K562 (cell line): Measurements from ENCODE around the gene ACTN3.

ENCODE experiments used
- HDAC2 ChIP-seq: fragments of 450-650 bp; IDR thresholded peaks from 2 replicates; pipeline ENCODE4 v1.6.1; 2016; ENCODE audit warnings: mild to moderate bottlenecking
- JUN ChIP-seq, 2 experiments: sonication (generic) in 1 of 2; formaldehyde crosslinking in 1 of 2; IDR thresholded peaks; 2 replicates each; pipeline versions ENCODE4 v1.6.1 to v1.8.0; 2012 to 2022; ENCODE audit warnings: borderline replicate concordance in 2 of 2, mild to moderate bottlenecking in 2 of 2, improper control_type of control experiment in 1 of 2, low read depth in 1 of 2, low read length in 1 of 2, missing genetic modification reagents in 1 of 2
- POLR2AphosphoS5 ChIP-seq: IDR thresholded peaks from 2 replicates; pipeline ENCODE4 v1.6.1; 2011; ENCODE audit warnings: mild to moderate bottlenecking, low read depth, low read length, moderate library complexity; ENCODE audit not compliant: control insufficient read depth, insufficient read depth
- PURB ChIP-seq: sonication (generic); formaldehyde crosslinking; IDR thresholded peaks from 2 replicates; pipeline ENCODE4 v1.9.0; 2021; ENCODE audit warnings: low read depth, mild to moderate bottlenecking, missing genetic modification reagents
- YBX1 ChIP-seq: fragments of 450-650 bp; IDR thresholded peaks from 2 replicates; pipeline ENCODE4 v1.7.1; 2016; ENCODE audit warnings: mild to moderate bottlenecking
- ZNF124 ChIP-seq: sonication (generic); formaldehyde crosslinking; IDR thresholded peaks from 2 replicates; pipeline ENCODE4 v1.8.1; 2022; ENCODE audit warnings: missing genetic modification reagents
- ZNF324 ChIP-seq: fragments of 250-450 bp; sonication (Bioruptor Pico); IDR thresholded peaks from 2 replicates; pipeline ENCODE4 v1.4.0; 2020; ENCODE audit warnings: mild to moderate bottlenecking
- TF ChIP-seq, protein P1 (sequence below): fragments of 250-450 bp; sonication (Bioruptor Pico); IDR thresholded peaks from 2 replicates; pipeline ENCODE4 v1.5.0; 2020; ENCODE audit warnings: mild to moderate bottlenecking
- TF ChIP-seq, protein P2 (sequence below): sonication (generic); formaldehyde crosslinking; IDR thresholded peaks from 2 replicates; pipeline ENCODE4 v1.8.0; 2023; ENCODE audit warnings: mild to moderate bottlenecking, missing genetic modification reagents
- TF ChIP-seq, protein P3 (sequence below): fragments of 250-450 bp; sonication (Bioruptor Pico); IDR thresholded peaks from 2 replicates; pipeline ENCODE4 v1.9.0; 2021; ENCODE audit warnings: mild to moderate bottlenecking
- TF ChIP-seq, protein P4 (sequence below), 3 experiments: IDR thresholded peaks in 2 of 3; conservative IDR thresholded peaks in 1 of 3; 2 replicates each; pipeline ENCODE4 v1.5.1; 2011 to 2012; ENCODE audit warnings: low read length in 3 of 3, mild to moderate bottlenecking in 3 of 3, control low read depth in 2 of 3, improper control_type of control experiment in 1 of 3, inconsistent platforms in 1 of 3, low read depth in 1 of 3, mixed read lengths in 1 of 3, moderate library complexity in 1 of 3; ENCODE audit not compliant: insufficient read depth in 2 of 3

GRCh38 chr11:66539170-66539869 lies 7.4 kb upstream of the ACTN3 start:
- TF ChIP-seq PURB = no peak
- TF ChIP-seq, protein P1, sequence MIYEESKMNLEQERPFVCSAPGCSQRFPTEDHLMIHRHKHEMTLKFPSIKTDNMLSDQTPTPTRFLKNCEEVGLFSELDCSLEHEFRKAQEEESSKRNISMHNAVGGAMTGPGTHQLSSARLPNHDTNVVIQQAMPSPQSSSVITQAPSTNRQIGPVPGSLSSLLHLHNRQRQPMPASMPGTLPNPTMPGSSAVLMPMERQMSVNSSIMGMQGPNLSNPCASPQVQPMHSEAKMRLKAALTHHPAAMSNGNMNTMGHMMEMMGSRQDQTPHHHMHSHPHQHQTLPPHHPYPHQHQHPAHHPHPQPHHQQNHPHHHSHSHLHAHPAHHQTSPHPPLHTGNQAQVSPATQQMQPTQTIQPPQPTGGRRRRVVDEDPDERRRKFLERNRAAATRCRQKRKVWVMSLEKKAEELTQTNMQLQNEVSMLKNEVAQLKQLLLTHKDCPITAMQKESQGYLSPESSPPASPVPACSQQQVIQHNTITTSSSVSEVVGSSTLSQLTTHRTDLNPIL (CRISPR knock-in tag) = no peak
- TF ChIP-seq YBX1 = no peak
- TF ChIP-seq, protein P2, sequence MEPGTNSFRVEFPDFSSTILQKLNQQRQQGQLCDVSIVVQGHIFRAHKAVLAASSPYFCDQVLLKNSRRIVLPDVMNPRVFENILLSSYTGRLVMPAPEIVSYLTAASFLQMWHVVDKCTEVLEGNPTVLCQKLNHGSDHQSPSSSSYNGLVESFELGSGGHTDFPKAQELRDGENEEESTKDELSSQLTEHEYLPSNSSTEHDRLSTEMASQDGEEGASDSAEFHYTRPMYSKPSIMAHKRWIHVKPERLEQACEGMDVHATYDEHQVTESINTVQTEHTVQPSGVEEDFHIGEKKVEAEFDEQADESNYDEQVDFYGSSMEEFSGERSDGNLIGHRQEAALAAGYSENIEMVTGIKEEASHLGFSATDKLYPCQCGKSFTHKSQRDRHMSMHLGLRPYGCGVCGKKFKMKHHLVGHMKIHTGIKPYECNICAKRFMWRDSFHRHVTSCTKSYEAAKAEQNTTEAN = no peak
- TF ChIP-seq, protein P3, sequence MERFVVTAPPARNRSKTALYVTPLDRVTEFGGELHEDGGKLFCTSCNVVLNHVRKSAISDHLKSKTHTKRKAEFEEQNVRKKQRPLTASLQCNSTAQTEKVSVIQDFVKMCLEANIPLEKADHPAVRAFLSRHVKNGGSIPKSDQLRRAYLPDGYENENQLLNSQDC (CRISPR knock-in tag) = no peak
- TF ChIP-seq HDAC2 = no peak
- TF ChIP-seq, protein P4, sequence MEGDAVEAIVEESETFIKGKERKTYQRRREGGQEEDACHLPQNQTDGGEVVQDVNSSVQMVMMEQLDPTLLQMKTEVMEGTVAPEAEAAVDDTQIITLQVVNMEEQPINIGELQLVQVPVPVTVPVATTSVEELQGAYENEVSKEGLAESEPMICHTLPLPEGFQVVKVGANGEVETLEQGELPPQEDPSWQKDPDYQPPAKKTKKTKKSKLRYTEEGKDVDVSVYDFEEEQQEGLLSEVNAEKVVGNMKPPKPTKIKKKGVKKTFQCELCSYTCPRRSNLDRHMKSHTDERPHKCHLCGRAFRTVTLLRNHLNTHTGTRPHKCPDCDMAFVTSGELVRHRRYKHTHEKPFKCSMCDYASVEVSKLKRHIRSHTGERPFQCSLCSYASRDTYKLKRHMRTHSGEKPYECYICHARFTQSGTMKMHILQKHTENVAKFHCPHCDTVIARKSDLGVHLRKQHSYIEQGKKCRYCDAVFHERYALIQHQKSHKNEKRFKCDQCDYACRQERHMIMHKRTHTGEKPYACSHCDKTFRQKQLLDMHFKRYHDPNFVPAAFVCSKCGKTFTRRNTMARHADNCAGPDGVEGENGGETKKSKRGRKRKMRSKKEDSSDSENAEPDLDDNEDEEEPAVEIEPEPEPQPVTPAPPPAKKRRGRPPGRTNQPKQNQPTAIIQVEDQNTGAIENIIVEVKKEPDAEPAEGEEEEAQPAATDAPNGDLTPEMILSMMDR (IDR thresholded peaks at IDR 0.05 in 2 of 3, conservative IDR thresholded peaks at IDR 0.05 in 1 of 3; ENCODE audit: insufficient read depth in 2 of 3, low read depth in 1 of 3, low read length in 3 of 3) = no peak
- no peak for TF ChIP-seq ZNF324 (CRISPR knock-in tag)
- TF ChIP-seq JUN (IDR thresholded peaks at IDR 0.05; ENCODE audit: borderline replicate concordance, low read depth, low read length) = no peak
- TF ChIP-seq JUN (CRISPR knock-in tag; IDR thresholded peaks at IDR 0.05; ENCODE audit: borderline replicate concordance) = no peak
- no peak for TF ChIP-seq POLR2AphosphoS5
- TF ChIP-seq ZNF124 (CRISPR knock-in tag) = no peak
